Kidney capillary endothelial cell (primary cell): ENCODE data around the gene KIAA0753.

Source experiments
- DNase-seq: peaks from one replicate; pipeline ENCODE4 v3.0.0-alpha.2; 2018; ENCODE audit warnings: low spot score

KIAA0753 gene

GRCh38 chr17:6569370-6570285 is 70.9 kb downstream of the KIAA0753 start:
- DNase-seq = no peak

GRCh38 chr17:6568184-6568758 is 72.2 kb downstream of the KIAA0753 start:
- no peak for DNase-seq

- no peak for DNase-seq
Measured at GRCh38 chr17:6567528-6568183, 72.9 kb downstream of the KIAA0753 start.

GRCh38 chr17:6561446-6561845 is 79.1 kb downstream of the KIAA0753 start:
- no peak for DNase-seq

- DNase-seq = no peak
Measured at GRCh38 chr17:6560496-6560895, 80.0 kb downstream of the KIAA0753 start.

- DNase-seq = no peak
Measured at GRCh38 chr17:6559753-6560215, 80.7 kb downstream of the KIAA0753 start.

- DNase-seq = no peak
Measured at GRCh38 chr17:6558932-6559752, 81.4 kb downstream of the KIAA0753 start.

- no peak for DNase-seq
Measured at GRCh38 chr17:6558276-6558675, 82.2 kb downstream of the KIAA0753 start.

GRCh38 chr17:6557040-6557438 is 83.5 kb downstream of the KIAA0753 start:
- DNase-seq = no peak

- no peak for DNase-seq
Measured at GRCh38 chr17:6556121-6557039, 84.1 kb downstream of the KIAA0753 start, which contains the start of gene PITPNM3. Gene PITPNM3, minus strand, starts transcription at chr17:6556555. Its CDS starts 149 bp downstream, at chr17:6556406.

GRCh38 chr17:6555331-6556120 is 85.0 kb downstream of the KIAA0753 start:
- DNase-seq = no peak

GRCh38 chr17:6554871-6555330 is 85.6 kb downstream of the KIAA0753 start:
- DNase-seq = no peak

GRCh38 chr17:6554342-6554741 is 86.2 kb downstream of the KIAA0753 start:
- DNase-seq = no peak

GRCh38 chr17:6551869-6552531 is 88.5 kb downstream of the KIAA0753 start:
- DNase-seq = no peak

- DNase-seq = no peak
Measured at GRCh38 chr17:6551356-6551755, 89.2 kb downstream of the KIAA0753 start.

- DNase-seq = no peak
Measured at GRCh38 chr17:6549384-6550036, 91.0 kb downstream of the KIAA0753 start.

GRCh38 chr17:6548578-6549330 is 91.8 kb downstream of the KIAA0753 start:
- DNase-seq = no peak

- no peak for DNase-seq
Measured at GRCh38 chr17:6548034-6548433, 92.5 kb downstream of the KIAA0753 start.
